ENCODE results near the gene PARN.
"Not testable (repeated sequence)": the region's sequence is repeated elsewhere in the genome, so short reads cannot be mapped to it uniquely, and the experiment has no call there.

The PARN gene

GRCh38 chr16:14458576-14458975 lies 171.5 kb downstream of the PARN start:
- no peak for DNase-seq

- no peak for DNase-seq
These were observed 173.1 kb downstream of the PARN start for GRCh38 chr16:14456793-14457481.

GRCh38 chr16:14455573-14455972 lies 174.5 kb downstream of the PARN start:
- DNase-seq = no peak

GRCh38 chr16:14454391-14454790 lies 175.7 kb downstream of the PARN start:
- DNase-seq = no peak

DNA sequence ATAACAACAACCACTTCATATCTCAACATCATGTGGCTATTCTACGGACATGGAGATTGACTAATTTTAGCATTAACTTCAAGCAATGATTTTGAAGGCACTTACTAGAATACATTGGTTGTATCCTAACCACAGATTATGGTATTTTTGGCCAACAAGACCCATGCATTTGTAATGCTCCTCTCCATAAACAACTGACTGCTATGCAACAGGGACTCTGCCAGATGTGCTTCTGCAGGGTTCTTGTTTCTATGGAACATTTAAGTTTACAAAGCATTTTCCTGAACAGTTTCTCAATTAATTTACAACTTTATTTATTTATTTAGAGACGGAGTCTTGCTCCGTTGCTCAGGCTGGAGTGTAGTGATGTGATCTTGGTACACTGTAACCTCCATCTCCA lies 178.0 kb downstream of the PARN start:
- DNase-seq = no peak

GRCh38 chr16:14450846-14451245 lies 179.2 kb downstream of the PARN start:
- DNase-seq = no peak

GRCh38 chr16:14449790-14450480 lies 180.1 kb downstream of the PARN start:
- DNase-seq = no peak

DNA sequence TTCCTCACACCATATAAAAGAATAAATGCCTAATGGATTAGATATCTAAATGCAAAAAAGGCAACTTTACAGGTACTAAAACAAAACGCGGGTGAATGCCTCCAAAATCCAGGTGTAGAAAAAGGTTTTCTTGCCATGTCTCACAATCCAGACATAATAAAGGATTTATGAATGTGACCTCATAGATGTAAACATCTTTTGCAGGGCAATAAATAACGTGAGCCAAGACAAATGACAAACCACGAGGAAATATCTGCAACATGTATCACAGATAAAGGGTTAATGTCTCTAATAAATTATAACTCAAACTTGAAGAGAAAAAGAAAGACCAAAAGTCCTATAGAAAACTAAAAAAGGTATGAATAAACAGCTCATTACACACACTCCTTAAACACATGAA lies 180.7 kb downstream of the PARN start:
- DNase-seq = no peak

- DNase-seq = no peak
These were observed 181.2 kb downstream of the PARN start for GRCh38 chr16:14448879-14449278.

GRCh38 chr16:14447783-14448182 lies 182.3 kb downstream of the PARN start:
- DNase-seq = no peak

GRCh38 chr16:14446796-14447195 lies 183.3 kb downstream of the PARN start:
- no peak for DNase-seq

- DNase-seq = no peak
These were observed 183.9 kb downstream of the PARN start for GRCh38 chr16:14445937-14446715.

- no peak for DNase-seq
These were observed 184.9 kb downstream of the PARN start for GRCh38 chr16:14444979-14445810.

DNA sequence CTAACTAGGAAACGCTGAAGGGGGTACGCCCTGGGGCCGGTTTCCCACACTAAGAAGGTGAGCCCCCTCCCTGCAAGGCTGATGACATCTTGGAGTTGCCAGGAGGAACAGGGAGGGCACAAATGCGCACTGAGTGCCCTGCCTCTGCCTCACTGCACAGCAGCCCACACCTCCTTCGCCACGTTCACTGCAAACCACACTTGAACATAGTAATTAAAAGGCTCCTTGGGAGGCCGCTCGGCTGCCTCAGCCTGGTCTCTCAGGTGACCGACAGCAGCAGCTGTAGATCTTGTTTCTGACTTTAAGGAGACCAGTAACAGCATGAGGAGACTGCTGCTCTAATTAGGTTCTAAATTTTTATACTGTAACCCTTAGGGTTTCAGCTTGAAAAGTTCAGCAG lies 188.5 kb downstream of the PARN start:
- not testable (repeated sequence) for DNase-seq

- DNase-seq = no peak
These were observed 191.8 kb downstream of the PARN start for GRCh38 chr16:14438256-14438655.

DNA sequence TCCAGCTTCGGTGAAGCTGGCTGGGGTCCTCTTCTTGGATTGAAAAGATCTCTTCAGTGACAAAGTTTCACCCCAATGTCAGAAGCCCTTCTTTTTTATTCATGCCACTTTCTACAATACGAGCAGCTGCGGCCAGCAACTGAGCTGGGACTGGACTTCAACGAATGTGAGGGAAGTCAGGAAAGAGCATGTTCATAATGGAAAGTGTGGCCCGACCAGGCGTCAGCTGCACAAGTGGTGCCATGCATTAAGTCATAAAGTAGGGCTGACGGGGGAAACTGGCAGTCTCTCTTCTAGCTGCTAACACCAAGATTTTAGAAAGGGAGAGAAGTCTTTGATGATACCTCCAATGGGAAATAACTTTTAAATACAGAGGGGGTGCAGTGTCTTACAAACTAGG lies 192.6 kb downstream of the PARN start:
- DNase-seq = no peak

DNA sequence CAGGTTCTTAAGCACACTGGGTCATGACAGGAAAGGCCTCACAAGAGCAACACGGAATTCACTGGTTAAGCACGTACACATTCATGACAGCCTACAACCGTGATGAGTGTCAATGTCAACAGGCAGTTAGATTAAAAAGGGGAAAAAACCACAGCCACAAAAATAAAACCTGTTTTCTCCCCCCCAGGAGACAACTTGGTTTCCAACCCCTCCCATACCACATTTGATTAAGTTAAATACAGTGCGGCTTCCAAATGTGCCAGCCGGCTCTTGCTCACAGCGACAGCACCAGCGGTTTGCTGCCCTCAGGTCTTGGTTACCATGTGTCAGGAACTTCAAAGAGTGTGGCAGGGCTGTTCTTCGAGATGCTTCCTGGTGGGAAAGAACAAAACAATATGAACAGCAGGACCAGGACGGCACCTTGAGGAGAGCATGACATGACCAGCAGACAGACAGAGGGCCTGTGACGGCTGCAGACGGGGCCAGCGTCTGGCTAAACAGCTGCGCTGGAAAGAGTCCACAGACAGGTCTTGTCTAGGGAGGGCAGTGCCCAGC lies 193.6 kb downstream of the PARN start:
- peak; percentile 3 for DNase-seq

DNA sequence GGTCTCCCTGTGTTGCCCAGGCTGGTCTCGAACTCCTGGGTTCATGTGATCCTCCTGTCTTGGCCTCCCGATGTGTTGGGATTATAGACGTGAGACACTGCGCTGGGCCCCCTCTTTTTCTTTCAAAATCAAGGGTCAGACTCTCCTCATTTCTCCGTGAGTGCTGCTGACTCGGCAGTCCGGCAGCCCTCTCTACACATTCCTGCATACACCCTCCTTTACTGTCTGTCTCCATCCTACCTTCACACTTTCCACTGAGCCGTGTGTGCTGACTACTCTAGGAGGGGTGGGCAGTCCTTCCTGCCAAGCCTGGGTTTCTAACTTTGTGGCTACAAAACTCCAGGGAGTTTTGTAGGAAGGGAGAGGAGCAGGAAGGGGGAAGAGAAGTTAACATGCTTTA lies 195.2 kb downstream of the PARN start:
- DNase-seq = no peak

DNA sequence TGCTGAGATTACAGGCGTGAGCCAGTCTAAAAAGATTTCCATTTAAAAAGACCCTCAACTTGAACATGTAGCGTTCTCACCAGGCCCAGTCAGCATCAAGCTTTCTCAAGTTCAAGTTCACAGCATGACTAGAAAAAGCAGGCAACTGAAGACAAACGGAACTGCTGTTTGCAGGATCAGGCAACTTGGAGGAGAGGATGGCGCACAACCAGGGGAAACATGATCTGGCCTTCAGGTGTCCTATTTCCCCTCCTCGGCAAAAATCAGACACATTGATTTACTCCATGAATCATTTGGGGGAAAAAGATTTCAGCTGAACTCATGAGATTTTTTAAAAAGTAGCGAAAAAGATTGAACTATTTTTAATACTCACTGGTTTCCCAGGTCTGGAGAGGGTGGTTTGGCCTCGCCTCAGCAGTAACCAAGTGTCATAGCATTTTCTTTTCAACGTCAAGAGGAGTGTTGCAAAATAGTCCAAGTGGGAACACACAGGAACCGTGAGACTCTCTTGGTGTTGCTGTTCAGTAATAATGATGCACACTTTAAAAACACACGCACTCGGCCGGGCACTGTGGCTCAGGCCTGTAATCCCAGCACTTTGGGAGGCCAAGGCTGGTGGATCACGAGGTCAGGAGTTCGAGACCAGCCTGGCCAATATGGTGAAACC lies 201.0 kb downstream of the PARN start:
- not testable (repeated sequence) for DNase-seq

DNA sequence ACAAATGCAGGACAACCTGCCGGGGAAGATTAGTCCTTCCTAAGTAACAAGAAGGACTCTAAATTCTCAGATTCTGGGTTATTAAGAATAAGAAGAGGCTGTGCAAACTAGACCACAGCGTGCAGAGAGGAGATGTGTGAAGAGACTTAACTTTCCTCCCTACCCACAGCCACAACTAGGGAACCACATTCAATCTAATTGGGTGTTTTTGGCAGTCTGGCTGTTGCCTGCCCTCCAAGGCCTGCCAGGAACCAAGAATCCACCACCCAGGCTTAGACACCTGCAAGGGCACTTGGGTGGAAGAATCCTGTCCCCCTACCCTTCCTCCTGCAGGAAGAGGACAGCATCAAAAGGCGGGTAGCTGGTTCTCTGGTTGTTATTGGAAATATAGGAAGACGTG lies 202.0 kb downstream of the PARN start:
- DNase-seq = no peak

DNA sequence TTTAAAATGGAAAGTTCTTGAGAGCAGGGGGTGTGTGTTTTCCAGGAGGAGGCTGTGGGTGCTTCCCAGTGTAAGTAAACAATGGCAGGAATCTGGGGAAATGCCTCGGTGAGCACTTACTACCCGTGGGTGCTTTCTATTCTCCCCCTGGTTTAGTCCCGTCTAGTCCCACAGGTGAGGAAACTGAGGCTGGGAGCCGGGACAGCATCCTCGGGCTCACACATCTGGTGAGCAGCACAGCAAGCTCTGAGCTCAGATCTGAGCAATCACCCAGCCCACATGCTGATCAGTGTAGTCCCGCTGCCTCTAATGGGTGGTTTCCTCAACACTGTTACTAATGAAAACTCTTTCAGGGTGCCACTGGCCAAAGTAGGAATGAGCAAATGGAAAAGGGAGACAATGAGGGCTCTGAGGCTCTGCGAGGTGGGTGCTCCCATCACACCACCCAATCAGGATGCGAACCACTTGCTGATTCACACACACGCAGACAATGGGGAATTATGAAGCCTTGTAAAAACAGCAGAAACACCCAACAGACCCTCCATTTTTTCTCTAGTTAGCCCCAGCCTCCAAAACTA lies 202.6 kb downstream of the PARN start:
- no peak for DNase-seq

DNA sequence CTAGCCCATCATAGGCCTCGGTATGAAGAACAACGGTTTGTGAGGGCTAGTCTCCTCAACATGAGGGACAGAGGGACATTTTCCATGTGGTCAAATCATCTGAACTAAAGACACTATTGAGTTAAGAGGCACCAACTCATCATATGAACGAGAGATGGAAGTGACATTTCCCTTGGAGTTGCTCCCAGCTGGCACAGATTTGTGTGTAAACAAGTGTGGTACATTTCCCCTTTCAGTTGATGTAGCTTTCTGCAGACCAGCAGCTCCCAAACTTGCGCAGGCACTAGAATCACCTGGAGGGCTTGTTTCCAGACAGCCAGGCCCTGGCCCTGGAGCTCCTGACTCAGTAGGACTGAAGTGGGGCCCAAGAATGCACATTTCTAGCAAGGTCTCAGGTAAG lies 205.5 kb downstream of the PARN start:
- DNase-seq = no peak
